ENCODE data around the gene NPEPPS. TPM values are rescaled to one million over a fixed set of nuclear protein-coding genes. Genes with fewer than 3 reads are reported as not detected.

The NPEPPS gene
- total and polyA plus RNA-seq, 2 of the 13 experiments (the other 11 are each of a cell fraction or from before 2014, with no cell fraction given), result 53.5 to 127 TPM

DNA sequence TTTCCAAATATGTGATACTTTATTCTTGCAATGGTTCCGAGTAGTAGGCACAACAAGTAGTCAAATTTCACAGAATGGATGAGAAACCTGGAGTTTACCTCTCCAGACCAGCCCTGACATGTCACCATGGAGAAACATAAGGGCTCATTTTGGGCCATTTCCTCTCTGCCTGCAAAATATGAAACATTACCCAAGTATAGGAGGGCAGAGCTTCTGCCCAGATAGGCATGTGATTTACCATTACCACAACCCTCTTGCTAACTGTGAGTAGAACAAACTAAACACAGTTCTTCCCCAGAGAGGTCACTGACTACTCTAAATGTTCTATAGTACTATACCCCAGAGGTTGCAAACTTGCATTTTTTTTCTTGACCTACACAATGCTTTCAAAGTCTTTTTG lies 103.1 kb downstream of the NPEPPS start:
- Histone ChIP-seq H3K27ac (ENCODE audit: extremely low read length, insufficient read depth, low read length) (no peak overlapping the region), H3K4me3 (replicated peaks in 1 of 3; ENCODE audit: insufficient read depth in 1 of 3, low read depth in 2 of 3, low read length in 3 of 3) (no peak overlapping the region), H3K36me3 (replicated peaks in 1 of 2; ENCODE audit: control insufficient read depth in 1 of 2, insufficient read depth in 2 of 2, low read length in 2 of 2) (no peaks in the 10 kb centered on the region; a peak in 1 of 5 replicates), H2AFZ (ENCODE audit: low read length) (no peak overlapping the region), H3K4me1 (ENCODE audit: insufficient read depth, low read length) (no peaks in the 10 kb centered on the region), H3K4me2 (ENCODE audit: low read depth, low read length) (no peak overlapping the region), H3K9me3 (ENCODE audit: low read length) (no peaks in the 10 kb centered on the region), H4K20me1 (ENCODE audit: insufficient read depth, low read length) (no peaks in the 10 kb centered on the region), H3K27me3 (ENCODE audit: control insufficient read depth in 1 of 2, insufficient read depth in 2 of 2, low read length in 2 of 2) (no peaks in the 10 kb centered on the region), H3K9ac (ENCODE audit: insufficient read depth, low read depth, low read length) (no peak overlapping the region), H3K79me2 (ENCODE audit: insufficient read depth, low read length) (no peaks in the 10 kb centered on the region)
- ChIA-PET CTCF (ENCODE audit: low intra/inter-chr PET ratio, low total read pairs) (no interaction called here), POLR2A (interaction anchor here (1.3 kb wide), 1 partner anchor 16 kb away, joined by 5 read pairs; the partner anchor contains the start of gene KPNB1)
- ATAC-seq (no peak), FAIRE-seq (no peak), DNase-seq (ENCODE audit: low spot score) (no peak)
- intact Hi-C loops (cut with micrococcal nuclease; ENCODE audit: unreplicated experiment) (no loop called here), in situ Hi-C loops (cut with HindIII; ENCODE audit: extremely low pct_ligation_motif_present, low pct_unique_long_range_greater_than_20kb) (no loop called here)
- BruUV-seq (replicated peaks), result no TSS peak
- 97% methylated on average over 1 of the region's 1 CpG for WGBS (ENCODE audit: low lambda C conversion rate)
- TF ChIP-seq SIX1 (CRISPR knock-in tag; IDR thresholded peaks at IDR 0.05; ENCODE audit: borderline replicate concordance) (no peak), NONO (IDR thresholded peaks at IDR 0.05) (no peak), NONO (CRISPR knock-in tag; conservative IDR thresholded peaks at IDR 0.05) (no peak), CCDC6 (CRISPR knock-in tag; IDR thresholded peaks at IDR 0.05) (no peak), HNF4A (CRISPR knock-in tag; IDR thresholded peaks at IDR 0.05) (no peak), PAX8 (CRISPR knock-in tag; IDR thresholded peaks at IDR 0.05; ENCODE audit: borderline replicate concordance) (no peak), KLF15 (CRISPR knock-in tag; IDR thresholded peaks at IDR 0.05; ENCODE audit: borderline replicate concordance) (no peak), STAT5B (CRISPR knock-in tag; IDR thresholded peaks at IDR 0.05) (no peak), ZNF30 (CRISPR knock-in tag; IDR thresholded peaks at IDR 0.05) (no peak), ZNF350 (CRISPR knock-in tag; IDR thresholded peaks at IDR 0.05; ENCODE audit: borderline replicate concordance, low read depth) (no peak)
- TF ChIP-seq, protein P1, sequence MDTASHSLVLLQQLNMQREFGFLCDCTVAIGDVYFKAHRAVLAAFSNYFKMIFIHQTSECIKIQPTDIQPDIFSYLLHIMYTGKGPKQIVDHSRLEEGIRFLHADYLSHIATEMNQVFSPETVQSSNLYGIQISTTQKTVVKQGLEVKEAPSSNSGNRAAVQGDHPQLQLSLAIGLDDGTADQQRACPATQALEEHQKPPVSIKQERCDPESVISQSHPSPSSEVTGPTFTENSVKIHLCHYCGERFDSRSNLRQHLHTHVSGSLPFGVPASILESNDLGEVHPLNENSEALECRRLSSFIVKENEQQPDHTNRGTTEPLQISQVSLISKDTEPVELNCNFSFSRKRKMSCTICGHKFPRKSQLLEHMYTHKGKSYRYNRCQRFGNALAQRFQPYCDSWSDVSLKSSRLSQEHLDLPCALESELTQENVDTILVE (CRISPR knock-in tag; IDR thresholded peaks at IDR 0.05), result no peak
- TF ChIP-seq, protein P2, sequence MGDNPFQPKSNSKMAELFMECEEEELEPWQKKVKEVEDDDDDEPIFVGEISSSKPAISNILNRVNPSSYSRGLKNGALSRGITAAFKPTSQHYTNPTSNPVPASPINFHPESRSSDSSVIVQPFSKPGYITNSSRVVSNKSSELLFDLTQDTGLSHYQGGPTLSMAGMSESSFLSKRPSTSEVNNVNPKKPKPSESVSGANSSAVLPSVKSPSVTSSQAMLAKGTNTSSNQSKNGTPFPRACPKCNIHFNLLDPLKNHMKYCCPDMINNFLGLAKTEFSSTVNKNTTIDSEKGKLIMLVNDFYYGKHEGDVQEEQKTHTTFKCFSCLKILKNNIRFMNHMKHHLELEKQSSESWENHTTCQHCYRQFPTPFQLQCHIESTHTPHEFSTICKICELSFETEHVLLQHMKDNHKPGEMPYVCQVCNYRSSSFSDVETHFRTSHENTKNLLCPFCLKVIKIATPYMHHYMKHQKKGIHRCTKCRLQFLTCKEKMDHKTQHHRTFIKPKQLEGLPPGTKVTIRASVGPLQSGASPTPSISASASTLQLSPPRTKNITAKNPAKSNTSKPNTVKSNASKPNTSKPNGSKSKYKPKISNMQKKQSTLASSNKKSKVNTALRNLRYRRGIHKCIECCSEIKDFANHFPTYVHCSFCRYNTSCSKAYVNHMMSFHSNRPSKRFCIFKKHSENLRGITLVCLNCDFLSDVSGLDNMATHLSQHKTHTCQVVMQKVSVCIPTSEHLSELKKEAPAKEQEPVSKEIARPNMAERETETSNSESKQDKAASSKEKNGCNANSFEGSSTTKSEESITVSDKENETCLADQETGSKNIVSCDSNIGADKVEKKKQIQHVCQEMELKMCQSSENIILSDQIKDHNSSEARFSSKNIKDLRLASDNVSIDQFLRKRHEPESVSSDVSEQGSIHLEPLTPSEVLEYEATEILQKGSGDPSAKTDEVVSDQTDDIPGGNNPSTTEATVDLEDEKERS (CRISPR knock-in tag; IDR thresholded peaks at IDR 0.05), result no peak
- TF ChIP-seq, protein P3, sequence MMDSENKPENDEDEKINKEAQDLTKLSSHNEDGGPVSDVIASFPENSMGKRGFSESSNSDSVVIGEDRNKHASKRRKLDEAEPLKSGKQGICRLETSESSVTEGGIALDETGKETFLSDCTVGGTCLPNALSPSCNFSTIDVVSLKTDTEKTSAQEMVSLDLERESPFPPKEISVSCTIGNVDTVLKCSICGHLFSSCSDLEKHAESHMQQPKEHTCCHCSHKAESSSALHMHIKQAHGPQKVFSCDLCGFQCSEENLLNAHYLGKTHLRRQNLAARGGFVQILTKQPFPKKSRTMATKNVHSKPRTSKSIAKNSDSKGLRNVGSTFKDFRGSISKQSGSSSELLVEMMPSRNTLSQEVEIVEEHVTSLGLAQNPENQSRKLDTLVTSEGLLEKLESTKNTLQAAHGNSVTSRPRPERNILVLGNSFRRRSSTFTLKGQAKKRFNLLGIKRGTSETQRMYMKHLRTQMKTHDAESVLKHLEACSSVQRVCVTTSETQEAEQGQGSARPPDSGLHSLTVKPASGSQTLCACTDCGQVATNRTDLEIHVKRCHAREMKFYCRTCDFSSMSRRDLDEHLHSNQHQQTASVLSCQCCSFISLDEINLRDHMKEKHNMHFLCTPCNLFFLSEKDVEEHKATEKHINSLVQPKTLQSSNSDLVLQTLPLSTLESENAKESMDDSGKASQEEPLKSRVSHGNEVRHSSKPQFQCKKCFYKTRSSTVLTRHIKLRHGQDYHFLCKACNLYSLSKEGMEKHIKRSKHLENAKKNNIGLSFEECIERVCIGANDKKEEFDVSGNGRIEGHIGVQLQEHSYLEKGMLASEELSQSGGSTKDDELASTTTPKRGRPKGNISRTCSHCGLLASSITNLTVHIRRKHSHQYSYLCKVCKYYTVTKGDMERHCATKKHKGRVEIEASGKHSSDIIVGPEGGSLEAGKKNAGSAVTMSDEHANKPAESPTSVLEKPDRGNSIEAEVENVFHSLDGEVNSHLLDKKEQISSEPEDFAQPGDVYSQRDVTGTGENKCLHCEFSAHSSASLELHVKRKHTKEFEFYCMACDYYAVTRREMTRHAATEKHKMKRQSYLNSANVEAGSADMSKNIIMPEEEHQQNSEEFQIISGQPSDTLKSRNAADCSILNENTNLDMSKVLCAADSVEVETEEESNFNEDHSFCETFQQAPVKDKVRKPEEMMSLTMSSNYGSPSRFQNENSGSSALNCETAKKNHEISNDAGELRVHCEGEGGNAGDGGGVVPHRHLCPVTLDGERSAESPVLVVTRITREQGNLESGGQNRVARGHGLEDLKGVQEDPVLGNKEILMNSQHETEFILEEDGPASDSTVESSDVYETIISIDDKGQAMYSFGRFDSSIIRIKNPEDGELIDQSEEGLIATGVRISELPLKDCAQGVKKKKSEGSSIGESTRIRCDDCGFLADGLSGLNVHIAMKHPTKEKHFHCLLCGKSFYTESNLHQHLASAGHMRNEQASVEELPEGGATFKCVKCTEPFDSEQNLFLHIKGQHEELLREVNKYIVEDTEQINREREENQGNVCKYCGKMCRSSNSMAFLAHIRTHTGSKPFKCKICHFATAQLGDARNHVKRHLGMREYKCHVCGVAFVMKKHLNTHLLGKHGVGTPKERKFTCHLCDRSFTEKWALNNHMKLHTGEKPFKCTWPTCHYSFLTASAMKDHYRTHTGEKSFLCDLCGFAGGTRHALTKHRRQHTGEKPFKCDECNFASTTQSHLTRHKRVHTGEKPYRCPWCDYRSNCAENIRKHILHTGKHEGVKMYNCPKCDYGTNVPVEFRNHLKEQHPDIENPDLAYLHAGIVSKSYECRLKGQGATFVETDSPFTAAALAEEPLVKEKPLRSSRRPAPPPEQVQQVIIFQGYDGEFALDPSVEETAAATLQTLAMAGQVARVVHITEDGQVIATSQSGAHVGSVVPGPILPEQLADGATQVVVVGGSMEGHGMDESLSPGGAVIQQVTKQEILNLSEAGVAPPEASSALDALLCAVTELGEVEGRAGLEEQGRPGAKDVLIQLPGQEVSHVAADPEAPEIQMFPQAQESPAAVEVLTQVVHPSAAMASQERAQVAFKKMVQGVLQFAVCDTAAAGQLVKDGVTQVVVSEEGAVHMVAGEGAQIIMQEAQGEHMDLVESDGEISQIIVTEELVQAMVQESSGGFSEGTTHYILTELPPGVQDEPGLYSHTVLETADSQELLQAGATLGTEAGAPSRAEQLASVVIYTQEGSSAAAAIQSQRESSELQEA (CRISPR knock-in tag; IDR thresholded peaks at IDR 0.05; ENCODE audit: not compliant biosample characterization), result no peak
